ENCODE data around the gene MMP11.

The MMP11 gene

DNA sequence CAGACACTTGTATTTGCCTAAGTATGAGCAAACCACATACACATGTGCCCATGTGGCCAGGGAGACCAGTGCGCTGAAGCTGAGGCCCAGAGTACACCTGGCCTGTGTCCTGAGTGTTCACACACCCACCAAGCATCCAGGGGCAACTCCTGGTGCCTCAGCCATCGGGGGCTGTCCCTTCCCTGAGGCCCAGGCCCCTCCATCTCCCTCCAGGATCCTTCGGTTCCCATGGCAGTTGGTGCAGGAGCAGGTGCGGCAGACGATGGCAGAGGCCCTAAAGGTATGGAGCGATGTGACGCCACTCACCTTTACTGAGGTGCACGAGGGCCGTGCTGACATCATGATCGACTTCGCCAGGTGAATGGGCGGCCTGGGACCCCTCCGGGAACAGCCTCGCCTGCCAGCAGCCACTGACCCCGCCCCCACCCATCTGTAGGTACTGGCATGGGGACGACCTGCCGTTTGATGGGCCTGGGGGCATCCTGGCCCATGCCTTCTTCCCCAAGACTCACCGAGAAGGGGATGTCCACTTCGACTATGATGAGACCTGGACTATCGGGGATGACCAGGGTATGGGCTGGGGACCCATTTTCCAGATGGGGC lies 7.6 kb downstream of the MMP11 start:
- TF ChIP-seq, protein P1, sequence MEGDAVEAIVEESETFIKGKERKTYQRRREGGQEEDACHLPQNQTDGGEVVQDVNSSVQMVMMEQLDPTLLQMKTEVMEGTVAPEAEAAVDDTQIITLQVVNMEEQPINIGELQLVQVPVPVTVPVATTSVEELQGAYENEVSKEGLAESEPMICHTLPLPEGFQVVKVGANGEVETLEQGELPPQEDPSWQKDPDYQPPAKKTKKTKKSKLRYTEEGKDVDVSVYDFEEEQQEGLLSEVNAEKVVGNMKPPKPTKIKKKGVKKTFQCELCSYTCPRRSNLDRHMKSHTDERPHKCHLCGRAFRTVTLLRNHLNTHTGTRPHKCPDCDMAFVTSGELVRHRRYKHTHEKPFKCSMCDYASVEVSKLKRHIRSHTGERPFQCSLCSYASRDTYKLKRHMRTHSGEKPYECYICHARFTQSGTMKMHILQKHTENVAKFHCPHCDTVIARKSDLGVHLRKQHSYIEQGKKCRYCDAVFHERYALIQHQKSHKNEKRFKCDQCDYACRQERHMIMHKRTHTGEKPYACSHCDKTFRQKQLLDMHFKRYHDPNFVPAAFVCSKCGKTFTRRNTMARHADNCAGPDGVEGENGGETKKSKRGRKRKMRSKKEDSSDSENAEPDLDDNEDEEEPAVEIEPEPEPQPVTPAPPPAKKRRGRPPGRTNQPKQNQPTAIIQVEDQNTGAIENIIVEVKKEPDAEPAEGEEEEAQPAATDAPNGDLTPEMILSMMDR (IDR thresholded peaks at IDR 0.05; ENCODE audit: borderline replicate concordance, control extremely low read depth, extremely low read depth, insufficient read depth, missing control alignments) = no peak
- no peak for DNase-seq (ENCODE audit: low spot score)
- in situ Hi-C loops (cut with MboI; ENCODE audit: low sequenced_read_pairs, unreplicated experiment) = no loop called here

DNA sequence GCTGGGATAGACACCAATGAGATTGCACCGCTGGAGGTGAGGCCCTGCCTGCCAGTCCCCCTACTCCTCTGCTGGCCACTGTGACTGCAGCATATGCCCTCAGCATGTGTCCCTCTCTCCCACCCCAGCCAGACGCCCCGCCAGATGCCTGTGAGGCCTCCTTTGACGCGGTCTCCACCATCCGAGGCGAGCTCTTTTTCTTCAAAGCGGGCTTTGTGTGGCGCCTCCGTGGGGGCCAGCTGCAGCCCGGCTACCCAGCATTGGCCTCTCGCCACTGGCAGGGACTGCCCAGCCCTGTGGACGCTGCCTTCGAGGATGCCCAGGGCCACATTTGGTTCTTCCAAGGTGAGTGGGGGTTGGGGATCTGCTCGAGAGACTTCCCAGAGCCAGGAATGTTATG lies 8.4 kb downstream of the MMP11 start:
- TF ChIP-seq, protein P1 (IDR thresholded peaks at IDR 0.05; ENCODE audit: borderline replicate concordance, control extremely low read depth, extremely low read depth, insufficient read depth, missing control alignments) = no peak
- in situ Hi-C loops (cut with MboI; ENCODE audit: low sequenced_read_pairs, unreplicated experiment) = no loop called here
- DNase-seq (ENCODE audit: low spot score) = no peak

DNA sequence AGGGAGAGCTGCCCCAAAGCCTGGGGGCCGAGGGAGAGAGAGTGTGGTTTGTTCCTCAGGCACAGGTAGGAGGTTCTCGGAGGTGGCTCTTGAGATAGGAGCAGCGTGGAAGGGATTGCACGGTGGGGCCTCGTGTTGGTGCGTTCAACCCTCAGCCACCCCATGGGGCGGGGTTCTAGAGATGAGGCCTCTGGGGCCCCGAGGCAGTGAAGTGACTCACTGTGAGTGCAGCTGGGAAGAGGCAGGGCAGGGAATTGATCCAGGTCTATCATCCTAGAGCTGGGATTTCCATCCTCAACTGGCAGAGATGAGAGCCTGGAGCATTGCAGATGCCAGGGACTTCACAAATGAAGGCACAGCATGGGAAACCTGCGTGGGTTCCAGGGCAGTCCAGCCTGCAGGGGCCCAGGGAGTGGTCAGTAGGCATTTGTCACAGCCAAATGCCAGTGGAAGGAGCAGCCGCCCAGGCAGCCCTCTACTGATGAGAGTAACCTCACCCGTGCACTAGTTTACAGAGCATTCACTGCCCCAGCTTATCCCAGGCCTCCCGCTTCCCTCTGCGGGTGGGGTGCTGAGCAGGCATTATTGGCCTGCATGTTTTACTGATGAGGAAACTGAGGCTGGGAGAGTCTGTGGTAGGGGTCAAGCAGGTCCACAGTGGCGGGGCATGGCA lies 9.0 kb downstream of the MMP11 start:
- in situ Hi-C loops (cut with MboI; ENCODE audit: low sequenced_read_pairs, unreplicated experiment) = no loop called here
- DNase-seq (ENCODE audit: low spot score) = no peak
- TF ChIP-seq, protein P1 (IDR thresholded peaks at IDR 0.05; ENCODE audit: borderline replicate concordance, control extremely low read depth, extremely low read depth, insufficient read depth, missing control alignments) = no peak

DNA sequence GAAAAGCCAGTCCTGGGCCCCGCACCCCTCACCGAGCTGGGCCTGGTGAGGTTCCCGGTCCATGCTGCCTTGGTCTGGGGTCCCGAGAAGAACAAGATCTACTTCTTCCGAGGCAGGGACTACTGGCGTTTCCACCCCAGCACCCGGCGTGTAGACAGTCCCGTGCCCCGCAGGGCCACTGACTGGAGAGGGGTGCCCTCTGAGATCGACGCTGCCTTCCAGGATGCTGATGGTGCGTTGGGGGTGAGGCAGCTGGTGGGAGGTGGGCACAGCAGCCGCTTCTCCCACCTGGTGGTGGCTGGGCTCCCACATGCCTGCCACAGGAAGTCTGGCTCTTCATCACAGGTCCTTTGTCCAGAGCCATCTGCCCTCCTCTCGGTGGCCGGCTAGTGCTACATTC lies 9.6 kb downstream of the MMP11 start:
- no peak for DNase-seq (ENCODE audit: low spot score)
- TF ChIP-seq, protein P1 (IDR thresholded peaks at IDR 0.05; ENCODE audit: borderline replicate concordance, control extremely low read depth, extremely low read depth, insufficient read depth, missing control alignments) = no peak
- in situ Hi-C loops (cut with MboI; ENCODE audit: low sequenced_read_pairs, unreplicated experiment) = no loop called here

DNA sequence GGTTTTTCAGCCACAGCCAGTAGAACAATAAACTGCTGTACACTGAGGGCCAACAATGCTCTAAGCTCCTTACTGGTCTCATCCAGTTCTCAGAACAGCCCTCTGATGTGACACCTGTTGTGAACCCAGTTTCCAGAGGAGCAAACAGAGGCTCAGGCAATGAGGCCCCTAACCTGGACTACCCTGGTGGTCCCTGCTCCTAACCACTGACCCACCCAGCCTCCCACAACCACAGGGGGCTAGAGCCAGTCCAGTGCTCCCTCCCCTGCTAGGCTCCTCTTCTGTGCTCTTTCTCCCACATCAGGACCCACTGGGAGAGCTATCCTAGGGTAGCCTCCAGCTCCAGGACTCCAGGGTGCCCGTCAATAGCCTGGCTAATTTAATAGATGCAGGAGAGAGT lies 10.1 kb downstream of the MMP11 start:
- TF ChIP-seq, protein P1 (IDR thresholded peaks at IDR 0.05; ENCODE audit: borderline replicate concordance, control extremely low read depth, extremely low read depth, insufficient read depth, missing control alignments) = no peak
- no peak for DNase-seq (ENCODE audit: low spot score)
- in situ Hi-C loops (cut with MboI; ENCODE audit: low sequenced_read_pairs, unreplicated experiment) = no loop called here

DNA sequence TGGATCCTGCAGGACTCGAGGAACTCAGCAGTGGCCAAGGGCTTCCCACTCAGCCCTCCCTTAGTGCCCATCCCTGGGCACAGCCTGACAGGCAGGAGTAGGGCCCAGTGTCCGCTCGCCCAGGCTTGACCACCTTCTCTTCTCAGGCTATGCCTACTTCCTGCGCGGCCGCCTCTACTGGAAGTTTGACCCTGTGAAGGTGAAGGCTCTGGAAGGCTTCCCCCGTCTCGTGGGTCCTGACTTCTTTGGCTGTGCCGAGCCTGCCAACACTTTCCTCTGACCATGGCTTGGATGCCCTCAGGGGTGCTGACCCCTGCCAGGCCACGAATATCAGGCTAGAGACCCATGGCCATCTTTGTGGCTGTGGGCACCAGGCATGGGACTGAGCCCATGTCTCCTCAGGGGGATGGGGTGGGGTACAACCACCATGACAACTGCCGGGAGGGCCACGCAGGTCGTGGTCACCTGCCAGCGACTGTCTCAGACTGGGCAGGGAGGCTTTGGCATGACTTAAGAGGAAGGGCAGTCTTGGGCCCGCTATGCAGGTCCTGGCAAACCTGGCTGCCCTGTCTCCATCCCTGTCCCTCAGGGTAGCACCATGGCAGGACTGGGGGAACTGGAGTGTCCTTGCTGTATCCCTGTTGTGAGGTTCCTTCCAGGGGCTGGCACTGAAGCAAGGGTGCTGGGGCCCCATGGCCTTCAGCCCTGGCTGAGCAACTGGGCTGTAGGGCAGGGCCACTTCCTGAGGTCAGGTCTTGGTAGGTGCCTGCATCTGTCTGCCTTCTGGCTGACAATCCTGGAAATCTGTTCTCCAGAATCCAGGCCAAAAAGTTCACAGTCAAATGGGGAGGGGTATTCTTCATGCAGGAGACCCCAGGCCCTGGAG lies 10.9 kb downstream of the MMP11 start:
- in situ Hi-C loops (cut with MboI; ENCODE audit: low sequenced_read_pairs, unreplicated experiment) = no loop called here
- DNase-seq (ENCODE audit: low spot score) = no peak
- TF ChIP-seq, protein P1 (IDR thresholded peaks at IDR 0.05; ENCODE audit: borderline replicate concordance, control extremely low read depth, extremely low read depth, insufficient read depth, missing control alignments) = no peak
